ENCODE data around the gene C1orf21.
A peak's percentile ranks its signal among the peaks of the same experiment; 100 is the strongest.
"Not testable (repeated sequence)": the region's sequence is repeated elsewhere in the genome, so short reads cannot be mapped to it uniquely, and the experiment has no call there.

Gene C1orf21

GRCh38 chr1:184597650-184598357, 211.0 kb downstream of the C1orf21 start:
- no peak for DNase-seq (ENCODE audit: low read depth, low spot score)

DNA sequence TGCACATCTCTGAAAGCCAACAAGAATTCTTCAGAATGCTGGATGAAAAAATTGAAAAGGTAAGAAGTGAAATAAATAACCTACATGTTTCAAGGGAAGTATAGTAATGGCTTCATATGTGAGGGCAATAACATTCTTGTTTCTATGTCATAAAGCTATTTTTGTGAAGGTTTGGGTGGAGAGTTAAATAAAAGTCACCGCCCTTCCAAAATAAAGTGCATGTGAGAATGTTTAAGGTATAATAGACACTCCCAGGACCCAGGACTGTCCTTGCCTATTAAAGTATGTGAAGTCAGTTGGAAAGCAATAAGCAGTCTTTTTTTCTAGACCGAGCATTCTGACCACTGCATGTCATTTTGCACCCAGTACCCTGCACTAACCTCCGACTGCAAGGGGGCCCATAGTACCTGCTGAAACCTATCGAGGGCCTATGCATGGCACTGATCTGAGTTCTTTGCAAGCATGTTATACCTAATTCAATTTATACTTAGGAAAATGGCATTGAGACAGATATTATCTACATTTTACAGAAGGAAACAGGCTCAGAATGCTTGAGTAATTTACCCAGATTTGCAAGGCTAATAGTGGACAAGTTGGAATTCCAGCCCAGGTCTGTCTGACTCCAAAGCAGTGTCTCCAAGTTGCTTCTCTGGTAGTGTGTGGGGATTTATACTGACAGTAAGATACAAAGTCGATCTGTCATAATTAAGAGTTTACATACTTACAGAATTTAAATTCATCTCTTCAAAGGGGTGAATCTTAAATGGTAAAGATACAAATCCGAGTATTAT, 211.8 kb downstream of the C1orf21 start:
- no peak for DNase-seq (ENCODE audit: low read depth, low spot score)

- DNase-seq (ENCODE audit: low read depth, low spot score) = no peak
Measured at GRCh38 chr1:184604152-184604900, 217.5 kb downstream of the C1orf21 start.

GRCh38 chr1:184605941-184606340, 219.1 kb downstream of the C1orf21 start:
- no peak for DNase-seq (ENCODE audit: low read depth, low spot score)

DNA sequence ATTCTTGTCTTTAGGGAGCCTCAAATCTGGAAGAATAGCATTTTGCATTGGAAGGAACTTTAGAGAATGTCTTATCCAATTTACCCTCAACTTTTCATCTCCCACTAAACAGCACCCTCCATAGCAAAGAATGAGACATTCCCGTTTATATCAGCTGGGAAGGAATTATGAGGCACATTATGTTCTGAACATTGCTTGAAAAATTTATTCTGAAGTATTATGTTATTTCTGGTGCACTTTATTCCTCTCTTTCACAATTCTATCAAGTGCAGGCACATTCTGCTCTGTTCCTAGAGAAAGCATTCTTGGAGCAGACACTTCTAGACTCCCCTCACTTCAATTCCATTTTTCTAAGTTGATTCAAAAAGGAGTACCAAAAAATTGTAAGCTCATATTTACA, 220.0 kb downstream of the C1orf21 start:
- no peak for DNase-seq (ENCODE audit: low read depth, low spot score)

DNA sequence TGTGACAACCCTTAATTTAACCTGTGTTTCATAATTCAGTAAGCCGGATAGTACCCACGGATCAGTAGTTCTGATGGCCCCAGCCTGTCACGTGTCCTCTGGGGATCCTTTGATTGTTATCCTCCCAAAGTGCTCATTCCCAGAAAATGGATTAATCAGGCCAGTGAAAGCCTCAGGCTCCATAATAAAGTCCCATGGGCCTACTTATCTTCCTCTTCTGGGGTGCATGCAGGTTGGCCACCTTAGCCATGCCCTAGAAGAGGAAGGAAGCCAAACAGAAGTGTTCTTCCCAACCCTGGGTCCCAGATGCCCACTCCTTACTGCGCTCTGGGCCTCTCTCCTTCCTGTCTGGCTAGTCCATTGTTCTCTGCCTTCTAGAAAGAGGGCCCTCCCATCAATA, 221.8 kb downstream of the C1orf21 start:
- DNase-seq (ENCODE audit: low read depth, low spot score) = no peak

GRCh38 chr1:184608990-184609389, 222.2 kb downstream of the C1orf21 start:
- no peak for DNase-seq (ENCODE audit: low read depth, low spot score)

GRCh38 chr1:184610876-184611595, 224.2 kb downstream of the C1orf21 start:
- DNase-seq (ENCODE audit: low read depth, low spot score) = peak; percentile 36

GRCh38 chr1:184612229-184612628, 225.4 kb downstream of the C1orf21 start:
- DNase-seq (ENCODE audit: low read depth, low spot score) = not testable (repeated sequence)

DNA sequence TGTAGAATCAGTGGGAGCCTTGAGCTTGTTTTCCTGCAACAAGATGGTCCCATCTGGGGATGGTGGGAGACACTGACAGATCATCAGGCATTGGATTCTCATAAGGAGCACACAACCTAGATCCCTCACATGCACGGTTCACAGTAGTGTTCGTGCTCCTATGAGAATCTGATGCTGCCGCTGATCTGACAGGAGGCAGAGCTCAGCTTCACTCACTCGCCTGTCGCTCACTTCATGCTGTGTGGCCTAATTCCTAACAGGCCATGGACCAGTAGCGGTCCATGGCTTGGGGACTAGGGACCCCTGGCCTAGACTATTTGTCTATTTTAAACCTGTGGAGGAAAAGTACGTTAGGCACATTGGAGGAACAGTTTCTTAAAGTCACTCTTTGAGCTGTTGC, 227.8 kb downstream of the C1orf21 start:
- DNase-seq (ENCODE audit: low read depth, low spot score) = no peak

GRCh38 chr1:184615301-184615700, 228.5 kb downstream of the C1orf21 start:
- no peak for DNase-seq (ENCODE audit: low read depth, low spot score)

- no peak for DNase-seq (ENCODE audit: low read depth, low spot score)
Measured at GRCh38 chr1:184616504-184616903, 229.7 kb downstream of the C1orf21 start.

- no peak for DNase-seq (ENCODE audit: low read depth, low spot score)
Measured at GRCh38 chr1:184617433-184618029, 230.7 kb downstream of the C1orf21 start.

- no peak for DNase-seq (ENCODE audit: low read depth, low spot score)
Measured at GRCh38 chr1:184618851-184619250, 232.0 kb downstream of the C1orf21 start.

DNA sequence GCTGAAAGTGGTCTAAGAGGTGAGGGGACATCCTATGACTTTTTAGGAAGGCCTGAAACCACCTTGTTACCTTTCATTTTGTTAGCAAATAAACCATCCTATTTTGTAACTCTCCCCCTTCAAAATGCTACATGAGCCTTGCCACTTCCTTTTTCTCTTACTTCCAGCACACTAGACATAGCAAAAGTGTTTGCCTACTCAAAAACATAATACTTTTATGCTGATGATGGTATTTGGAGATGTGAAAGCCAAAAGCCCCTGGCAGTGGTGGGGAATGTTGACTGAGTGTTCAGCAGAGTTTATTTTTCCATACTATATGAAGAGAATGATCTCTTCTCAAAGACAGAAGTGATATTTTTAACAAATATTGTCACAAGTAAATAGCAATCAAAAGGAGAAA, 233.6 kb downstream of the C1orf21 start:
- no peak for DNase-seq (ENCODE audit: low read depth, low spot score)

GRCh38 chr1:184621260-184621659, 234.4 kb downstream of the C1orf21 start:
- DNase-seq (ENCODE audit: low read depth, low spot score) = peak; percentile 14

- DNase-seq (ENCODE audit: low read depth, low spot score) = peak; percentile 62
Measured at GRCh38 chr1:184622136-184622823, 235.5 kb downstream of the C1orf21 start.

DNA sequence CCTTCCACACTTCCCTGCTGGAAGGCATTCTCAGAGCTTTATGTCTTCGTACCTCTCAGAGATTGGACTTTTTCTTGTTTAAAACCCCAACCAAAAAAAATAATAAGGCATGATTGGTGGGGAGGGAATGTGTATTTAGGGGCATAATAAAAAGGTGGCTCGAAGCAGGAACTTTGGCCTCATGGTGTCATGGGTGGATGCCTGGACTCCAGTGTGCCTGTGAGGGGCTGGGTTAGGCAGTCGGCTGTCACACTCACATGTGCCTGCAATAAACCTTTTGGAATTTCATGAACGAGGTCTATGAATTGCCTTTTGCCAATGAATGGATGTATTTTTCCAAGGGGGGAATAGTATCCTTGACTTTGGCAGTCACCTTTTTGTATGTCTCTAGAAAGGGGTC, 236.6 kb downstream of the C1orf21 start:
- no peak for DNase-seq (ENCODE audit: low read depth, low spot score)

GRCh38 chr1:184624051-184624450, 237.2 kb downstream of the C1orf21 start:
- no peak for DNase-seq (ENCODE audit: low read depth, low spot score)

DNA sequence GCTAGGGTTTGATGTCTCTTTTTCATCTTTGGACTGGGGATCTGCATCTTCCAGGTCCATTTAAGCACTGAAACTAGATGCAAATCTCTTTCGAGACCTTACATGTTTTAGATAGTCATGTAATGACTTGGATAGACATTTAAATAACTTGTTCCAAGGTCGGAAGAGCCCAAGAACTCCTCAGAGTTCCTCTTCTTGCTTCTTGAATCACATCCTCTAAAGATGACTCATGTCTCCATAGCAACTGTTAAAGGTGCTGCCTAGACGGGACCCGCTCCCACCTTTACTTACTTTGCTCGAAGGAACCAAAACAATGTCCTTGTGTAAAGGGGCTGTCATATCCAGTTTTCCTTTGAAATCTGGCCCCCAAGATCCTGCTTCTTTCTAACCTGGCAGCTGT, 237.8 kb downstream of the C1orf21 start:
- DNase-seq (ENCODE audit: low read depth, low spot score) = no peak

DNA sequence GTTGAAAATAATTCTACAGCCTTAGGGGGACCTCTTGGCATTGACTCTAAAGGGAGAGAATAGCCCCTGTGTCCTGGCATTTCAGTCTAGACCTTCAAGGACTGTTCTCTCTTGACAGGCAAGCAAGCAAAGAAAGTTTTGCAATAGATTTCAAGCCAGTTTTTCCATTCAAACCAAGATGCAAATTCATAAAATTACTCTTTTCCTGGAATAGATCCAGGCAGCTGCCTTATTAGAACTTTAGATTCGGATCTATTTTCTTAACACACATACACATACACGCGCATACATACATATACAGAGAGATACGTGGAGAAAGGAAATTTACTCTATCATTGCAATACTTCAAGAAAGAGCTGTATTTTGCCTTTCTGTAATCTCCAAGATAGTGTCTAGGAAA, 238.4 kb downstream of the C1orf21 start:
- DNase-seq (ENCODE audit: low read depth, low spot score) = no peak
